Measurements from ENCODE around the gene PLB1.

- no peak for TF ChIP-seq CTCF (conservative IDR thresholded peaks at IDR 0.05; ENCODE audit: low read length)
- no peak for TF ChIP-seq EZH2phosphoT487 (IDR thresholded peaks at IDR 0.05; ENCODE audit: borderline replicate concordance, low read depth, low read length)
Measured at GRCh38 chr2:28628506-28628905, 132.6 kb downstream of the PLB1 start.
